HG03045 (cell line): Measurements from ENCODE around the gene TRIM51.
"Not testable (repeated sequence)": the region's sequence is repeated elsewhere in the genome, so short reads cannot be mapped to it uniquely, and the experiment has no call there.

Experiments
- ATAC-seq: cut with Tn5 transposase; IDR thresholded peaks from one replicate; pipeline ENCODE4 v1.9.1; 2021; ENCODE audit warnings: mild to moderate bottlenecking, moderate library complexity; ENCODE audit not compliant: unreplicated experiment

Gene TRIM51, protein sequence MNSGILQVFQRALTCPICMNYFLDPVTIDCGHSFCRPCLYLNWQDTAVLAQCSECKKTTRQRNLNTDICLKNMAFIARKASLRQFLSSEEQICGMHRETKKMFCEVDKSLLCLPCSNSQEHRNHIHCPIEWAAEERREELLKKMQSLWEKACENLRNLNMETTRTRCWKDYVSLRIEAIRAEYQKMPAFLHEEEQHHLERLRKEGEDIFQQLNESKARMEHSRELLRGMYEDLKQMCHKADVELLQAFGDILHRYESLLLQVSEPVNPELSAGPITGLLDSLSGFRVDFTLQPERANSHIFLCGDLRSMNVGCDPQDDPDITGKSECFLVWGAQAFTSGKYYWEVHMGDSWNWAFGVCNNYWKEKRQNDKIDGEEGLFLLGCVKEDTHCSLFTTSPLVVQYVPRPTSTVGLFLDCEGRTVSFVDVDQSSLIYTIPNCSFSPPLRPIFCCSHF

DNA sequence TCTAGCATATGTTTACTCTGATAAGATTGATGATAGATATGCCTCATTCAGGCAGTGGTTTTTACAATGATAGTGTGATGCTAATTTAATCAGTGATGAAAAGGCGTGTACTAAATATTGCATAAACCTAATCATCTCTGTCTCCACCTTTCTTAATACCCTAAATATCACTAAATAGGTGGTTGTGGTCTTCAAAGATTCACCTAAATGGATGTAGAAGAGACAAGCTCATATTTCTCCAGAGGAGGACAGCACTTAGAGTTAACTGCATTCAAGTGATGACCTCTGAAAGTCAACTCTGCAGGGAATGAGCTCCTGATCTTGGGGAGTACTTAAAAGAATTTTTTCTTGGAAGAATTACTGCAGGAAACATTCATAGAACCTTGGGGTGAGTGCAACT is at the start of gene TRIM51:
Gene TRIM51 (plus strand): TSS at position 301 of the 400 bp plus-strand sequence. CDS start 2,132 bp downstream, outside the sequence.
- not testable (repeated sequence) for ATAC-seq

DNA sequence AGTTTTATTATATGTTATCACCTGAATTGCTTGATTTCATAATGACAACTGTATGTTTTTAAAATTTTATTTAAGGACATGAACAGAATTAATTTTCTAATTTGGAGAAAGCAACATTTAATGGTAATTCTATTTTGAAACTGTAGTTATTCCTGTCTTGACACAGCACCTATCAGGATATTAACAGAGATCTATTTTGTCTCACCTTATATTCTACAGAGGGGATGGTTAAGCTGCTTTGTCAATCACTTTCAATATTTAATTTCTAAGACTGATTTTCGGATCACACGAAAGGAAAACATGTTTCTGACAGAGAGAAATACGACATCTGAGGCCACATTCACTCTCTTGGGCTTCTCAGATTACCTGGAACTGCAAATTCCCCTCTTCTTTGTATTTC is 44.6 kb upstream of the TRIM51 start, which contains the start of gene OR5D16:
Gene OR5D16 (plus strand): TSS at position 301 of the 400 bp plus-strand sequence. CDS start 0 bp downstream, at position 301.
- ATAC-seq, result no peak

DNA sequence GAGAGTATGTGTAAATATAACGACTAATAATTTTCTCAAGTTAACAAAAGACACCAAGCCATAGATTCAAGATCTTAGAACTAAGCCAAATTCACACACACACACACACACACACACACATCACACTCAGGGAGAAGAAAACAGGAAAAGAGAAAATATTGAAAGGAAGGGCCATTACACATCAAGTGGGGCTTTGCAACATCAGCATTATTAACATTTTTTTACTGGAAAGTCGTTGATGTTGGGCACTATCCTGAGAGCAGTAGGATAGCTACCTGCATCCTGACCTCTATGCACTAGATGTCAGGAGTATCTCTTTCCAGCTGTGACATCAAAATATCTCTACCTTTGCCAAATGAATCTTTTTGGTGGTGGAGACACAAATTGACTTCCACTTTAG is 35.6 kb upstream of the TRIM51 start:
- ATAC-seq, result no peak

DNA sequence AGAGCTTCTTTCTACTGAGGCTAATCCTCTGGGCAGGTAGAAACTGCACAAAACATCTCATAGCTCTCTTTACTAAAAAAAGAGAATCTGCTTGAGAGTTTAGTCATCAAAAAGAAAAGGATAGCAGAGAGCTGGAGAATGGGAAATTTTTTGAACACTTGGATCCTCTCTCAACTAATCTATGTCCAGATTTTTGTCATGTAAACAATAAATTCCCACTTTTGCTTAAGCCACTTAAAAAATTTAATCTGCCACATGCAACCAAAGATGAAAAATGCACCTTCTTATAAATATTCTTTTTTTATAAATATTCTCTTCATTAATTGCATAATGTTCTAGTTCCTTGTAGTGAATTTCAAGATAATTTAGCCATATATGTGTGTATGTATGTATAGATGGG is 34.1 kb upstream of the TRIM51 start:
- no peak for ATAC-seq

DNA sequence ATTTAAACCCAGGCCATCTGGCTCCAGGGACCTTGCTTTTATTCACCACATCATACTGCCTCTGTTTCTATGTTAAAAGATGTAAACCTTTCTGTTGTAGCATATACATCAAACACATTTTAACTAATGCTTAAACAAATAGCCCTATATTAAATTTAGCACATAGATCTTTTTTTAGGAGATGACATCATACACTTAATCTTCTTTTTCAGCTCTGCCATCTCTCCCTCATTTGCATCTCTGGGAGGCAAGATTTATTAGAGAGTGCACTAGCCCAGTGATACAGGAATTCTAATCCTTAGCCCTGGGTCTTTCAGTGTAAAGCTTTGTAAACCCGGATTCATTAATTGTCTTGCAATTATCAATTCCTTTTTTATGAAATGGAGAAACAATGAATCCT is 31.0 kb upstream of the TRIM51 start:
- no peak for ATAC-seq

DNA sequence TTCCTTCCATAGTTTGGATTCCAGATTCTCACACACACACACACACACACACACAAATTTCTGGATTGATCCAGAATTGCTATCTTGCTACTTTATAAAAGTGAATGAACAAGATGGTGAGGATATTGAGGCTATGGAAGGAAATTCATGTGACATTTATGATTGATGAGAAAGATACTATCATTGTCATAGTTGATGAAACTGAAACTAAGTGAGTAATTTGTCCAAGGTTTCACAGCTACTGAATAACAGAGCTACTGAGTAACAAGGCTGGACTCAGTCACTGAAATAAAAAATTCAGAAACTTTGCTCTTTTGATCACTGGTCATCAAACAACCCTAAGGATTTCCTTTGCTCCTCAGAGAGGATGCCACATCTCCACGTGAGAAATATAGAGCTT is 28.4 kb upstream of the TRIM51 start:
- no peak for ATAC-seq

DNA sequence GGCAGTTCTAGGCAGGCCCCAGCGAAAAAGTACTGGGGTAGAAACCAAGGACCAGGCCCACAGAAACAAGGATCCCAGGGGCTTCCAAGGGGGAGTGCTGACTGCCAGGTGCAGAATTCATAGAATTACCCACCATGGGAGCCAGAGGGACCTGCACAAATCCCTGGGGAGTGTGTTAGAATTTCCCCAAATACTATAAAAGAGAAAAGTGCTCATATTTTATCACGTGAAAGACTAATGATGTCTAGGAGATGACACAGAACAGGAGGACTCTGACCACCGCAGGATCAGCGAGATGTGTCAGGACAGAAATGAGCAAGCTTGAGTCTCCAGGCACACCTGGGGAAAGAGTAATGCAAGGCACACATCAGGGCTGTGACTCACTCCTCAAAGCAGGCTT is 15.7 kb upstream of the TRIM51 start:
- ATAC-seq, result not testable (repeated sequence)

DNA sequence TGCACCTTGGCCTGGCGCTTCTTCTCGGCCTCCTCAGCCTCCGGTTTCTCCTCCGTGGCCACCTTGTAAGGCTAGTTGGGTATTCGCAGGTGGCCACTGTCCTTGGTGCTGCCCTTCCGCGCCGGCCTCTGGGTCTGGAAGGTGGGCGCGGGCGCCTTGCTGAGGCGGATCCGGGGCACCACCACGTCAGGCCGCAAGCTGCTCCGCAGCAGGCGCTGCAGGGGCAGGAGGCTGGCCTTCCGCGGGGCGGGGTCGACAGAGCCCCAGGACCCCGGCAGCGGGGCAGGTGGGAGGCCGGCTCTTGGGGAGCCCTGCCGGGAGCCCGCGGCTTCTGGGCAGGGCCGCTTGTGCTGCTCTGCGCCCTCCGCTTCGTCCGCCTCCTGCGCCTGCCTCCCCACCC is 10.4 kb upstream of the TRIM51 start:
- ATAC-seq, result not testable (repeated sequence)

DNA sequence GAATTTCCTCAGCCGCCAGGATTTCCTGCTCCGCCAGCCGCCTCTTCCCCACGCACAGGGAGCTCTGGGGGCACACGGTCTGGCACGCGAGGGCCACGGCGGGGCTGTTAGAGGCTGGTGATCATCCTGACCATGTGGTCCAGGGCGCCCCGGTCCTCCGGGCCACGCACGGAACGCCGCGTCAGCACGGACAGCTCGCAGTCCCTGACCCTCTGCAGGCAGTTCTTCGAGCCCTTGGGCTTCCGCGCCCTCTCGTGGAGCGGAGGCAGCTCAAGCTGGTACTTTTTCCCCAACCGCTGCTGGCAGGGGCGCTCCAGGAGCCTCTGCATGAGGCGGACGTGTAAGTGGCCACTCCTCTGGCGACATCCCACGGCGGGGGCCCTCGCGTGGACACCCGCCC is 10.0 kb upstream of the TRIM51 start:
- ATAC-seq, result not testable (repeated sequence)

DNA sequence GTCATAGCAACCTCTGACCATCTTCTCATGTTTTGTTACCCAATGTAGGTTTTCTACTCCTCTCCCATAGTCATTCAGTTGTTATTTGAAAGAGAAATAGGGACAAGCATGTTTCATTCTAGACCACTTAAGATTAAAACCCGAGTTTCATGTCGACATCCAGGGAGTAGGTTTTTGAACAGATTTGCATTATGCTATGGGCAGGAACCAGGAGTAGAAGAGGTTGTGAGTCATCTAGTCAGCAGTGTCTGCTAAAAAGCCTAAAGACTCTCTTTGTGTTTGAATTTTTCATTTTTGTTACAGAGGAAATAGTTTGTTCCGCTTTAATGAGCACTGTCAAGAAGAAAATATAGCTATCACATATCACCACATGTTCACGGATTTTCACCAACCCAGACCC is 1.9 kb downstream of the TRIM51 start:
- ATAC-seq, result not testable (repeated sequence)

DNA sequence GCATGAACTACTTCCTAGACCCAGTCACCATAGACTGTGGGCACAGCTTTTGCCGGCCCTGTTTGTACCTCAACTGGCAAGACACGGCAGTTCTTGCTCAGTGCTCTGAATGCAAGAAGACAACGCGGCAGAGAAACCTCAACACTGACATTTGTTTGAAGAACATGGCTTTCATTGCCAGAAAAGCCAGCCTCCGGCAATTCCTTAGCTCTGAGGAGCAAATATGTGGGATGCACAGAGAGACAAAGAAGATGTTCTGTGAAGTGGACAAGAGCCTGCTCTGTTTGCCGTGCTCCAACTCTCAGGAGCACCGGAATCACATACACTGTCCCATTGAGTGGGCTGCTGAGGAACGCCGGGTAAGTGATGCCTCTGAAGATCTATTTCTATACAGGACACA is 2.4 kb downstream of the TRIM51 start:
- not testable (repeated sequence) for ATAC-seq

DNA sequence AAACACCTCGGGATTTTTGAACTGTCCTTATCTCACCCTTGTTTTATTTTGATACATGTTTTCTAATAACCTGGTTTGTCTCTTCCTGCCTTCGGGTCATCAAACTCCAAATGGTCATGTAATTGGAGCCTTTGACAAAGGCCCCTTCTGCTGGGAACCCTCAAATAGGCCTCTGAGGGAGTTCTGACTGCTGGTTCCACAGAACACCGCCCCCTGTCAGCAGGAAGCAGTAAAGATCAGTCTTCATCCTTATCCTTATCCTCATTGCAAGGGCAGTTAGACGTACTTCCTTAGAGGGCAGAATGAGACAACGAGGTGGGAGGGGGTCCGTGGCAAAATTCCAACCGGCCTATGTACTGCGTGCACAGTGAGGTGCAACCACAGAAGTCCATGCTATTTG is 12.1 kb downstream of the TRIM51 start:
- ATAC-seq, result no peak

DNA sequence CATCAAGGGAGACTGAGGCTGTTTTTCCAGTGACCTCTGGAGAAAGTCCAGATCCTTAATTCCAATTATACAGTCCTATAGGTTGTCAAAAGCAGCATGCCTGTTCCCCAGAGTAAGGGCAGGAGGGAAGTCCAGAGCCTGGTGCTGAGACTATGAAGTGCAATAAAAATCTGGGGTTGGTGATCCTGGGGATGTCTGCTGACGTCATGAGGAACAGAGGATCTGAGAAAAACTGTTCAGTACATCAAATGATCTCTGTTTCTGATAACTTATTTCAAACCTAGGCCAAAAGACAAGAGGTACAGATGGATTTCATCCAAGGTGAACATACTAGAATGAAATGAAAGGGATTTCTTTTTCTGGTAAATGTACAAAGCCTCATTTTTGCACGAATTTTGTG is 19.2 kb downstream of the TRIM51 start:
- ATAC-seq, result no peak

DNA sequence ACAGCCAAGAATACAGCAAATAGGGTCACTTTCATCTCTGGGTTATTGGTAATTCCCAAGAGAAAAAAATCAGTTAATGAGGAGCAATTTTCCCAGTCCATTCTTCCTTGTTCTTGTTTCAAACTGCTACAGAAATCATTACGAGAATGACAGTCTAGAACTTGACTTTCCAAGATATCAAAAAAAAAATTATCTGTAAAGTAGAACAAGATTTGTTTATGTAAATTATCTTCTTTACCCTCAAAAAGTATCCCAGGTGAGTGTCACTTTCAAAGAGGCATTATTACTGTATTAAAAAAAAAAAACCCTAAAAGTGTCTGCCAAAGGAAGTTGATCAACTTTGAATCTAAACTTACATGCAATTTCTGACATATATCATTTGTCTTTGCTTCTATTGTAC is 31.4 kb downstream of the TRIM51 start, which contains the start of gene OR5W2:
Gene OR5W2 (minus strand): TSS at position 101 of the 400 bp plus-strand sequence. CDS start 0 bp downstream, at position 101.
- no peak for ATAC-seq

DNA sequence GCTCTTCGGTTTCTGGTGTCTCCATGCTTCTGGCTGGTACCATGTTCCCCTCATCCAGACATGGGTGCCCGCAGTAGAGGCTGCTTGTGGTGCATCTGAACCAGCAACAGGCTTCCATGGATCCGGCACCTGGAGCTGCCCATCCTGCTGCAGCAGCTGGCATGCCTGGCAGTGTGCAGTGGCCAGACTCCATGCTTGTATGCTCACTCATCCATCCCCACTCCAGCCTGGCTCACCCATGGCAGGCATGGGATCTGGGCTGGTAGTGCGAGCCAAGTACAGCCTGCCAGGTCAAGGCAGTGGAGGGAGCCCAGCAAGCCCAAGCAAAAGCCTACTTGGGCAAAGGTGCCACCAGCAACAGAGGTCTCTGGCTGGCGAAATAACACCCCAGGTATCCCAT is 37.4 kb downstream of the TRIM51 start:
- ATAC-seq, result no peak

DNA sequence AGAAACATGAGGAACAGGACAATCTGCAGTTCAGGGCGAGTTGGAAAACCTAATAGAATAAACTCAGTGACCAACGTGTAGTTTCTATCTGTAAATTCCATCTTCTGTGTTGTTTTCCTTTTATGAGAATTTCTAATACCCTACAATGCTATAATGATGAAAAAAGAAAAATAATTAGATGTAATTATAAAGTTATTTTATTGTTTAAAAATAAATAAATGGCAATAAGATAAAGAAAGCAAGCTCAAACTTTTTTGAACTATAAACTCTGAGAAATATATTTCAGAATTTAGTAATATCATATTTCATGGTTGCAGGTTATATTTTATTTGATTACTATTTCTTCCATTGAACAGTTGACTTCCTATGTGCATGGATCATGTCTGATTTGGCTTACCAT is 53.2 kb downstream of the TRIM51 start, which contains the start of gene OR5I1:
Gene OR5I1 (minus strand): TSS at position 101 of the 400 bp plus-strand sequence. CDS start 0 bp downstream, at position 101.
- ATAC-seq, result no peak
